Measurements from ENCODE around the gene DDX23. TPM values are rescaled to one million over a fixed set of nuclear protein-coding genes. Genes with fewer than 3 reads are reported as not detected.
A peak's percentile ranks its signal among the peaks of the same experiment; 100 is the strongest.
"Not testable (repeated sequence)": the region's sequence is repeated elsewhere in the genome, so short reads cannot be mapped to it uniquely, and the experiment has no call there.

Gene DDX23
- total and polyA plus RNA-seq, 3 experiments from 2014 or later = 51.0 to 148 (median 147) TPM

DNA sequence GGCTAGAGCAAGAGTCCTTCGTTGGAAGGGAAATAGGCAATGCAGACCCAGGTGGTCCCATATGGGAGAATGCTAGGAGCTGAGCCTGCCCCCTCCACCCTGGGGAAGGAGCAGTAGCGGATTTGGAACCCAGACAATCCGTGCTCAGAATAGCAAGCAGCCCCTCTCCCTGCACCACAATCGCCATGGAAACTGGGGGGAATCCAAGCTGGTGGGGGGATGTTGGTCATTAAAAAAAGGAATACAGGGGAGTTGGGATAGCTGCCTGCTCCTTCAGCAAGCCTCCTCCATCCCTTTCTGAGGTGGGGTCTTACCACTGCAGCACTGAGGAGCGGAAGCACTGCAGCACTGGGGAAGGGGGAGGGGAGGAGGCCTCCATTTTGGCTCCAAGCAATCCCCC is 10.8 kb upstream of the DDX23 start:
- Mint-ChIP-seq H3K36me3 (peaks cover 0 to 5% (median 2%) of the 10 kb centered on the region in 3 donors), H3K9me3 (peaks cover 0 to 2% (median 0%) of the 10 kb centered on the region in 5 donors), H3K27me3 (peaks cover 26 to 30% of the 10 kb centered on the region in 2 donors), H3K4me1 (peaks cover 21 to 27% (median 24%) of the 10 kb centered on the region in 3 donors), H3K4me3 (no peak overlapping the region), H3K27ac (no peak overlapping the region)
- H3K9me3 ChIP-seq (ENCODE audit: low read length) = no peaks in the 10 kb centered on the region
- peaks cover 22% of the 10 kb centered on the region for H3K27me3 ChIP-seq (ENCODE audit: insufficient read depth, low read length, poor library complexity, severe bottlenecking)
- DNase-seq = no peak
- H3K4me1 ChIP-seq (ENCODE audit: insufficient read depth, low read length) = peaks cover 22% of the 10 kb centered on the region
- CTCF ChIA-PET = interaction anchor here (1.1 to 3.1 kb wide), 2 partner anchors 10 to 28 kb away, joined by 3 to 15 read pairs; partner anchors contain the start of gene DDX23
- H3K36me3 ChIP-seq (ENCODE audit: insufficient read depth, low read length) = no peaks in the 10 kb centered on the region
- H3K27ac ChIP-seq (ENCODE audit: low read depth, low read length) = no peak overlapping the region
- POLR2A ChIA-PET = no interaction called here
- no peak overlapping the region for H3K4me3 ChIP-seq (ENCODE audit: low read length)

DNA sequence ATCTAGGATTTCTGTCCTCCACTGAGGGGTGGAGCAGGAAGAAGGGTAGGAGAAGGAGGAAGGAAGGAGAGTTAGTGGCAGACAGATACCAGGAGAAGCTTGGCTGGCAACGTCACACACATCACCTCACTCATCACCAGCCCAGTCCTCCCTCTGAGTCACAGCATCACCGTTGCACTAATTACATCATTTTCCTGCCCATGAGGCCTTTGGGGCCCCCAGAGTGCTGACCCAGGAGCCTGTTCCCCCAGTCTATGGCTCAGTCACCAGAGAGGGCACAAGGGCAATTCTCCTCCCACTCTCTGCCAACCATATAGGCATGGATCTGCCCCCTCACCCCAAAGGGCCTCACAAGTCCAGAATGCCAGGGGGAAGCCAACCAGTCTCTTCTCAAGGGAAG is 9.1 kb upstream of the DDX23 start:
- Mint-ChIP-seq H3K9me3 (peaks cover 0 to 2% (median 0%) of the 10 kb centered on the region in 5 donors), H3K36me3 (peaks cover 0 to 5% (median 2%) of the 10 kb centered on the region in 3 donors), H3K27me3 (peaks cover 26 to 30% of the 10 kb centered on the region in 2 donors), H3K4me1 (peaks cover 18 to 26% (median 23%) of the 10 kb centered on the region in 3 donors), H3K27ac (no peak overlapping the region), H3K4me3 (no peak overlapping the region)
- Histone ChIP-seq H3K4me3 (ENCODE audit: low read length) (no peak overlapping the region), H3K4me1 (ENCODE audit: insufficient read depth, low read length) (peaks cover 21% of the 10 kb centered on the region), H3K36me3 (ENCODE audit: insufficient read depth, low read length) (no peaks in the 10 kb centered on the region), H3K27me3 (ENCODE audit: insufficient read depth, low read length, poor library complexity, severe bottlenecking) (peaks cover 22% of the 10 kb centered on the region), H3K9me3 (ENCODE audit: low read length) (no peaks in the 10 kb centered on the region), H3K27ac (ENCODE audit: low read depth, low read length) (no peak overlapping the region)
- ChIA-PET POLR2A (no interaction called here), CTCF (interaction anchor here (1.1 to 3.1 kb wide), 2 partner anchors 8 to 64 kb away, joined by 3 to 15 read pairs; partner anchors contain the start of genes DDX23 and FKBP11)
- no peak for DNase-seq

DNA sequence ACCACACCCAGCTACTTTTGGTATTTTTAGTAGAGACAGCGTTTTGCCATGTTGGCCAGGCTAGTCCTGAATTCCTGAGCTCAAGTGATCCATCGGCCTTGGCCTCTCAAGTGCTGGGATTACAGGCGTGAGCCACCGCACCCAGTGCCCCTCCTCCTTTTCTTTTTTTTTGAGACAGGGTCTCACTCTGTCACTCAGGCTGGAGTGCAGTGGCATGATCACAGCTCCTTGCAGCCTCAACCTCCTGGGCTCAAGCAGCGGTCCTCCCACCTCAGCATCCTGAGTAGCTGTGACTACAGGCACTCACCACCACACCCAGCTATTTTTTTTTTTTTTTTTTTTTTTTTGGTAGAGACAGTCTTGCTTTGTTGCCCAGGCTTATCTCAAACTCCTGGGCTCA is 8.3 kb upstream of the DDX23 start:
- H3K9me3 ChIP-seq (ENCODE audit: low read length); H3K4me3 ChIP-seq (ENCODE audit: low read length); H3K27ac Mint-ChIP-seq; H3K4me3 Mint-ChIP-seq; H3K36me3 Mint-ChIP-seq; H3K27ac ChIP-seq (ENCODE audit: low read depth, low read length); H3K36me3 ChIP-seq (ENCODE audit: insufficient read depth, low read length); DNase-seq; H3K9me3 Mint-ChIP-seq: not testable (repeated sequence)
- H3K27me3 Mint-ChIP-seq = peaks cover 26 to 28% of the 10 kb centered on the region in 2 donors
- POLR2A ChIA-PET = interaction anchor here (0.7 kb wide), 1 partner anchor 46 kb away, joined by 9 read pairs; no protein-coding TSS in a partner anchor
- peaks cover 12 to 18% (median 14%) of the 10 kb centered on the region in 3 donors for H3K4me1 Mint-ChIP-seq
- CTCF ChIA-PET = interaction anchor here (1.1 to 5.5 kb wide), 4 partner anchors 7 to 65 kb away, joined by 3 to 33 read pairs (median 9); partner anchors contain the start of genes DDX23 and FKBP11
- Histone ChIP-seq H3K4me1 (ENCODE audit: insufficient read depth, low read length) (peaks cover 15% of the 10 kb centered on the region), H3K27me3 (ENCODE audit: insufficient read depth, low read length, poor library complexity, severe bottlenecking) (peaks cover 22% of the 10 kb centered on the region)

DNA sequence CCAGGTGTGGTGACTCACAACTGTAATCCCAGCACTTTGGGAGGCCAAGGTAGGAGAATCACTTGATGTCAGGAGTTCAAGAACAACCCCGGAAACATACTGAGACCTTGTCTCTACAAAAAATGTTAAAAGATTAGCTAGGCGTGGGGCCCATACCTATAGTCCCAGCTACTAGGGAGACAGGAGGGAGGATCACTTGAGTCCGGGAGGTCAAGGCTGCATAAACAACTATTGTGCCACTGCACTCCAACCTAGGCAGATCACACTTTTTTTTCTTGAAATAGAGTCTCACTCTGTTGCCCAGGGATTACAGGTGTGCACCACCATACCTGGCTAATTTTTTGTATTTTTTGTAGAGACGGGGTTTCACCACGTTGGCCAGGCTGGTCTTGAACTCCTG is 7.6 kb upstream of the DDX23 start:
- POLR2A ChIA-PET = interaction anchor here (0.7 kb wide), 1 partner anchor 45 kb away, joined by 9 read pairs; no protein-coding TSS in a partner anchor
- Histone ChIP-seq H3K36me3 (ENCODE audit: insufficient read depth, low read length) (no peaks in the 10 kb centered on the region), H3K27me3 (ENCODE audit: insufficient read depth, low read length, poor library complexity, severe bottlenecking) (peaks cover 22% of the 10 kb centered on the region), H3K27ac (ENCODE audit: low read depth, low read length) (no peak overlapping the region), H3K4me1 (ENCODE audit: insufficient read depth, low read length) (peaks cover 9% of the 10 kb centered on the region), H3K4me3 (ENCODE audit: low read length) (no peak overlapping the region), H3K9me3 (ENCODE audit: low read length) (no peaks in the 10 kb centered on the region)
- Mint-ChIP-seq H3K4me3 (peak overlapping the region in 1 of 7 donors; percentile 18), H3K36me3 (no peaks in the 10 kb centered on the region), H3K4me1 (peaks cover 5 to 11% (median 8%) of the 10 kb centered on the region in 3 donors), H3K9me3 (peaks cover 0 to 2% (median 0%) of the 10 kb centered on the region in 5 donors), H3K27me3 (peaks cover 24 to 26% of the 10 kb centered on the region in 2 donors), H3K27ac (no peak overlapping the region)
- DNase-seq = no peak
- CTCF ChIA-PET = interaction anchor here (1.4 to 5.5 kb wide), 2 partner anchors 31 to 43 kb away, joined by 3 to 33 read pairs; no protein-coding TSS in a partner anchor

DNA sequence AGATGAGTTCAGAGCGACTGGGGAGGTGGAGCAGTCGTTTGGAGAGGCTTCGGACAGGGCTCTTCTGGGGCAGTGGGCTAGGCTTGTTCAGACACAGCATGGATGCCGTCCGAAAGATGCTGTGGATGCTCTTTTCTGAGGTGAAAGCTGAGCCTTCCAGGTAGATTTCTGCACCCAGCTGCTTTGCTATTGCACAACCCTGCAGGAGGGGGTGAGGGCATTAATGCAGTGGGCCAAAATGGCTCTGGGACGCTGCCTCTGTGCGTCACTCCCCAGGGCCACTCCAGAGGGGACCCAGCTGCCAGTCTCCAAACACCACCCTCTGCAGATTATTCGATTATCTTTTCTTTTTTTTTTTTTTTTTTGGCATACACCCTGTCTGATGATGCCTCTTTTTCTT is 6.1 kb upstream of the DDX23 start:
- peaks cover 10% of the 10 kb centered on the region for H3K27me3 ChIP-seq (ENCODE audit: insufficient read depth, low read length, poor library complexity, severe bottlenecking)
- ChIA-PET POLR2A (no interaction called here), CTCF (interaction anchor here (0.6 to 5.5 kb wide), 4 partner anchors 10 to 130 kb away, joined by 3 to 33 read pairs (median 4); no protein-coding TSS in a partner anchor)
- Mint-ChIP-seq H3K4me1 (peaks cover 2 to 4% (median 4%) of the 10 kb centered on the region in 3 donors), H3K27me3 (peaks cover 11 to 17% of the 10 kb centered on the region in 2 donors), H3K36me3 (no peaks in the 10 kb centered on the region), H3K27ac (no peak overlapping the region), H3K9me3 (peaks cover 0 to 2% (median 0%) of the 10 kb centered on the region in 5 donors), H3K4me3 (no peak overlapping the region)
- peaks cover 2% of the 10 kb centered on the region for H3K4me1 ChIP-seq (ENCODE audit: insufficient read depth, low read length)
- no peak overlapping the region for H3K27ac ChIP-seq (ENCODE audit: low read depth, low read length)
- no peaks in the 10 kb centered on the region for H3K36me3 ChIP-seq (ENCODE audit: insufficient read depth, low read length)
- no peak for DNase-seq
- H3K4me3 ChIP-seq (ENCODE audit: low read length) = no peak overlapping the region
- H3K9me3 ChIP-seq (ENCODE audit: low read length) = no peaks in the 10 kb centered on the region

DNA sequence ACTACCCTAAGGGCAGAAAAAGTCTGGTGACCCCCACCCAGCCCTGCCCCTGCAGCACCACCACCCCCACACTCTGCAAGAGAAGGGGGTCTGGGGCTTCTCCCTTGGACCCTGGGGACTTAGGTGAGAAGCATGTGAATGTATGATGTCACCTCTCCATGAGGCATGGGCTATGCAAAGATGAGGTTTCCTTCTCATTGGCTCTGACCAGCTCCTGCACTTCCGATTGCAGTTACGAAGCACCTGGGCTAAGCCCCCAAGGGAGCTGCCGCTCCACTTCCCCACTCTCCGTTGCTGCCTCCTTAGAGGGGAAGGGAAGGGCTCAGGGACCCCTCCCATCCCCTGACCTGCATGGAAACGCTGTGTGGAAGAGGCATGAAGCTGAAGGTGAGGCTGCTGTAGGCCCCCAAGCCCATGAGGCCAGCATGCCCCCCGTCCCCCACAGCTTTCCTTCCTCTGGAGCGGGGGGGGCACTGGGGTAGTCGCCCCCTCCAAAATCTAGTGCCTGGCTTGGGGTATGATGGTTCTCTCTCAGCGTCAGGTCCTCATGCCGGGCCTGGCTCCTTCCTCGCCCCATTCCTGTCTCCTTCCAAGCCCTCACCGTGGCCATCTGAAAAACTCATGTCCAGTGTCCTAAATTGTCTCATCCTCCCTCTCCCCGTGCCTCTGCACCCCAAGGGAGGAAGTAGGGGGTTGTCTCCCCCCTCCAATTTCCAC is 5.5 kb upstream of the DDX23 start:
- peaks cover 4% of the 10 kb centered on the region for H3K27me3 ChIP-seq (ENCODE audit: insufficient read depth, low read length, poor library complexity, severe bottlenecking)
- Mint-ChIP-seq H3K9me3 (peaks cover 0 to 2% (median 0%) of the 10 kb centered on the region in 5 donors), H3K27me3 (peaks cover 10 to 12% of the 10 kb centered on the region in 2 donors), H3K4me3 (no peak overlapping the region), H3K36me3 (no peaks in the 10 kb centered on the region), H3K4me1 (peaks cover 7 to 10% (median 10%) of the 10 kb centered on the region in 3 donors), H3K27ac (no peak overlapping the region)
- no peak overlapping the region for H3K27ac ChIP-seq (ENCODE audit: low read depth, low read length)
- H3K9me3 ChIP-seq (ENCODE audit: low read length) = no peaks in the 10 kb centered on the region
- H3K4me1 ChIP-seq (ENCODE audit: insufficient read depth, low read length) = peaks cover 8% of the 10 kb centered on the region
- CTCF ChIA-PET = interaction anchor here (1.7 to 5.5 kb wide), 2 partner anchors 33 to 131 kb away, joined by 4 to 33 read pairs; no protein-coding TSS in a partner anchor
- no peak overlapping the region for H3K4me3 ChIP-seq (ENCODE audit: low read length)
- POLR2A ChIA-PET = no interaction called here
- DNase-seq = no peak
- H3K36me3 ChIP-seq (ENCODE audit: insufficient read depth, low read length) = no peaks in the 10 kb centered on the region

DNA sequence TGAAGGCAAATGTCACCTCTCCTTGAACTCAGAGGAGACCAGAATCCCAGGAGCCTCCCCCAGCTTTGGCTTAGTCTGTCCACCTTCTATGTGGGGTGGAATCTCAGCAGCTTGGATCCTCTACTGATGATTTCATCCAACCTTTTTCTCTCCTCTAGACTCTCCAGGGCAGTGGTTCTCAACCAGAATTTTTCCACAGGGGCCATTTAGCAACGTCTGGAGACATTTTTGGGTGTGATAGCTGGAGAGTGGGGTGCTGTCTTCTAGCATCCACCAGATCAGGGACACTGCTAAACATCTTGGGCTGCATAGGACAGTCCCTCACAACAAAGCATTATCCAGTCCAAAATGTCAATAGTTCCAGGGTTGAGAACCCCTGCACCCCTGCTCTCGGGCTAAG is 4.4 kb upstream of the DDX23 start:
- Mint-ChIP-seq H3K27ac (peak overlapping the region in 1 of 8 donors; percentile 79), H3K4me3 (no peak overlapping the region), H3K36me3 (peaks cover 0 to 8% (median 0%) of the 10 kb centered on the region in 3 donors), H3K9me3 (no peaks in the 10 kb centered on the region), H3K27me3 (peaks cover 2 to 6% of the 10 kb centered on the region in 2 donors), H3K4me1 (peaks cover 12 to 17% (median 16%) of the 10 kb centered on the region in 3 donors)
- no peak overlapping the region for H3K27ac ChIP-seq (ENCODE audit: low read depth, low read length)
- CTCF ChIA-PET = interaction anchor here (0.8 to 5.5 kb wide), 5 partner anchors 16 to 132 kb away, joined by 3 to 33 read pairs (median 4); no protein-coding TSS in a partner anchor
- POLR2A ChIA-PET = interaction anchor here (1.0 kb wide), 1 partner anchor 10 kb away, joined by 7 read pairs; no protein-coding TSS in a partner anchor
- H3K9me3 ChIP-seq (ENCODE audit: low read length) = no peaks in the 10 kb centered on the region
- no peak for DNase-seq
- no peaks in the 10 kb centered on the region for H3K36me3 ChIP-seq (ENCODE audit: insufficient read depth, low read length)
- peaks cover 9% of the 10 kb centered on the region for H3K4me1 ChIP-seq (ENCODE audit: insufficient read depth, low read length)
- H3K27me3 ChIP-seq (ENCODE audit: insufficient read depth, low read length, poor library complexity, severe bottlenecking) = no peaks in the 10 kb centered on the region
- H3K4me3 ChIP-seq (ENCODE audit: low read length) = no peak overlapping the region

DNA sequence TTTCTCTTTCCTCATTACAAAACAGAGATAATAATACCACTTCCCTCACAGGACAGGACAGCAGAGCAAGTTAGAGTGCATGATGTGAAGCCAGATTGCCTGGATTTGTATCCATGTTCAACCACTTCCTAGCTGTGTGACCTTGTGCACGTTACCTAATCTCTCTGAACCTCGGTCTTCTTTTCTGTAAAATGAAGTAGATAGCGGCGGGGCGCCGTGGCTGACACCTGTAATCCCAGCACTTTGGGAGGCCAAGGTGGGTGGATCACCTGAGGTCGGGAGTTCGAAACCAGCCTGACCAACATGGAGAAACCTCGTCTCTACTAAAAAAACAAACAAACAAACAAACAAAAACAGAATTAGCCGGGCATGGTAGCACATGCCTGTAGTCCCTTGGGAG is 3.0 kb upstream of the DDX23 start:
- peak overlapping the region in 1 of 7 donors; percentile 18 for H3K4me3 Mint-ChIP-seq
- H3K27ac ChIP-seq (ENCODE audit: low read depth, low read length); H3K9me3 Mint-ChIP-seq; H3K4me3 ChIP-seq (ENCODE audit: low read length); POLR2A ChIA-PET; H3K36me3 ChIP-seq (ENCODE audit: insufficient read depth, low read length); H3K27me3 Mint-ChIP-seq; H3K9me3 ChIP-seq (ENCODE audit: low read length); H3K27me3 ChIP-seq (ENCODE audit: insufficient read depth, low read length, poor library complexity, severe bottlenecking); DNase-seq; H3K27ac Mint-ChIP-seq: not testable (repeated sequence)
- CTCF ChIA-PET = interaction anchor here (4.1 to 5.2 kb wide), 3 partner anchors 35 to 133 kb away, joined by 33 to 124 read pairs (median 52); no protein-coding TSS in a partner anchor
- peaks cover 20% of the 10 kb centered on the region for H3K4me1 ChIP-seq (ENCODE audit: insufficient read depth, low read length)
- H3K4me1 Mint-ChIP-seq = peaks cover 26 to 31% (median 29%) of the 10 kb centered on the region in 3 donors
- peaks cover 0 to 20% (median 1%) of the 10 kb centered on the region in 3 donors for H3K36me3 Mint-ChIP-seq

Measured in CD8-positive, alpha-beta memory T cell (primary cell).